ACC112 (cell line): ENCODE results near the gene FBXL13.

ENCODE experiments used
- H2AFZ ChIP-seq: fragments of 200-600 bp; sonication (generic); one replicate; pipeline ENCODE4 v1.6.0; 2017; ENCODE audit warnings: antibody characterized with exemption, low read length; ENCODE audit not compliant: unreplicated experiment
- H3K27ac ChIP-seq: fragments of 200-600 bp; sonication (generic); 2 replicates; pipeline ENCODE4 v1.5.1; 2014; ENCODE audit warnings: low read depth, mild to moderate bottlenecking, antibody characterized with exemption, low read length, moderate library complexity
- H3K27me3 ChIP-seq: fragments of 200-600 bp; sonication (generic); 2 replicates; pipeline ENCODE4 v1.6.1; 2014; ENCODE audit warnings: mild to moderate bottlenecking, antibody characterized with exemption, low read length, moderate library complexity, mixed read lengths; ENCODE audit not compliant: insufficient read depth
- H3K36me3 ChIP-seq: fragments of 200-600 bp; sonication (generic); 2 replicates; pipeline ENCODE4 v1.6.1; 2016; ENCODE audit warnings: mild to moderate bottlenecking, antibody characterized with exemption, low read length, moderate library complexity, mixed read lengths; ENCODE audit not compliant: insufficient read depth
- H3K4me1 ChIP-seq: fragments of 200-600 bp; sonication (generic); one replicate; pipeline ENCODE4 v1.6.1; 2016; ENCODE audit warnings: low read length, mixed read lengths; ENCODE audit not compliant: insufficient read depth, unreplicated experiment, control insufficient read depth
- H3K4me3 ChIP-seq: fragments of 200-600 bp; sonication (generic); 2 replicates; pipeline ENCODE4 v1.5.1; 2014; ENCODE audit warnings: mild to moderate bottlenecking, low read depth, low read length
- H3K79me2 ChIP-seq: fragments of 200-600 bp; sonication (generic); one replicate; pipeline ENCODE4 v1.6.0; 2016; ENCODE audit warnings: low read length; ENCODE audit not compliant: control insufficient read depth, unreplicated experiment, insufficient read depth

Gene FBXL13

DNA sequence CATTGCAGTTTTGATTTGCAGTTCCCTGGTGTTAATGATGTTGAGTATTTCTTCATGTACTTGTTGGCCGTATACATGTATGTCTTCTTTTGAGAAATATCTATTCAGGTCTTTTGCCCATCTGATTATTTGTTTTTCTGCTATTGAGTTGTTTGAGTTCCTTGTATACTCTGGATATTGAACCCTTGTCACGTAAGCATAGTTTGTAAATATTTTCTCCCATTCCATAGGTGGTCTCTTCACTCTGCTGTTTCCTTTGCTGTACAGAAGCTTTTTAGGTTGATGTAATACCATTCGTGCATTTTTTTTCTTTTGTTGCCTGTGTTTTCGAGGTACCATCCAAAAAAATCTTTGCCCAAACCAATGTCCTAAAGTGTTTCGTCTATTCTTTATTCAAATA, 205.4 kb downstream of the FBXL13 start:
- Histone ChIP-seq H3K4me3 (no peak overlapping the region), H3K4me1 (peaks cover 28% of the 10 kb centered on the region), H3K27ac (no peak overlapping the region), H3K79me2 (no peaks in the 10 kb centered on the region), H2AFZ (no peak overlapping the region), H3K27me3 (no peaks in the 10 kb centered on the region), H3K36me3 (no peaks in the 10 kb centered on the region)

DNA sequence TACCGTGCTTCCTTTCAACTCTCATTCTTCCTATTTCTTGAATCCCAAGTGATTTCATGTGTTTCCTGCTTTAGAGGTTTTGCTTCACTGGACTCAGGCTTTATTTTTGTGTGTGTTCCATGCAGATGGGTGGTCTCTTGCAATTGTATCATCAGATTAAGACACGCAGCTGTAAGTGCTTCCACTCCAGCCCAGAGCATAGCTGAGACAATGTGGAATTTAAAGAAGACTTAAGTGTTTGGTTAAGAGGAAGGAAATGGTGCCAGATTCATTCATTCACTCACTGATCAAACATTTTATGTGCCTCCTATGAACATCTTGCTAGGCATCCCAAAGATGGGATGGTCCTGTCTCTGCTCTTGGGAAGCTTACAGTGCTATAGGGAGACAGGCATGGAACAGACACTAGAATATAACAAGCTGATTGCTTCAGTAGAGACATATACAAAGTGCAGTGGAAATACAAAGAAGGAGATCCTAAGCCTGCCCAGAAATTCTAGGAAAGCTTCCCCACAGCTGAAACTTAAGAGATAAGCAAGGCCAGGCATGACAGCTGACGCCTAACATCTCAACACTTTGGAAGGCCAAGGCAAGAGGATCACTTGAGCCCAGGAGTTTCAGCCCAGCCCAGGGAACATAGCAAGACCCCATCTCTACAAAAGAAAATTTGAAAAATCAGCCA, 207.9 kb downstream of the FBXL13 start:
- Histone ChIP-seq H3K27me3 (no peaks in the 10 kb centered on the region), H3K4me1 (peaks cover 3% of the 10 kb centered on the region), H2AFZ (no peak overlapping the region), H3K79me2 (no peaks in the 10 kb centered on the region), H3K27ac (no peak overlapping the region), H3K4me3 (no peak overlapping the region), H3K36me3 (no peaks in the 10 kb centered on the region)

DNA sequence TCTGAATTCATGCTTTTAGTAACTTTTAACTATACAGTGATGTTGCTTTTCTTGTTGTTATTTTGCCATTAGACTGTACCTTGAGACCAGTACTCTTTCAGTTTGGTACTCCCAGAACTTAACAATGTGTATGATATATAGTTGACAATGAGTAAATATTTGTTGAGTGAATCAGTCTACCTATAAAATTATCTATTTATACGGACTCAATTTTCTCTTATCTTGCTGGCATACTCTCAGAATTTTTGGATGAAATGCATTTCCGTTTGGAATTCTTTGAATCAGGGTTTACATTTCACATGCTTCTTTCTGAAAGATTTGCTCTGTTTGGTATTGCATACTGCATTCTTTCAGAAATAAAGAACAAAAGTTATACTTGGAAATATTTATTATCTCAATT, 209.6 kb downstream of the FBXL13 start:
- H3K27me3 ChIP-seq = no peaks in the 10 kb centered on the region
- H3K27ac ChIP-seq = no peak overlapping the region

DNA sequence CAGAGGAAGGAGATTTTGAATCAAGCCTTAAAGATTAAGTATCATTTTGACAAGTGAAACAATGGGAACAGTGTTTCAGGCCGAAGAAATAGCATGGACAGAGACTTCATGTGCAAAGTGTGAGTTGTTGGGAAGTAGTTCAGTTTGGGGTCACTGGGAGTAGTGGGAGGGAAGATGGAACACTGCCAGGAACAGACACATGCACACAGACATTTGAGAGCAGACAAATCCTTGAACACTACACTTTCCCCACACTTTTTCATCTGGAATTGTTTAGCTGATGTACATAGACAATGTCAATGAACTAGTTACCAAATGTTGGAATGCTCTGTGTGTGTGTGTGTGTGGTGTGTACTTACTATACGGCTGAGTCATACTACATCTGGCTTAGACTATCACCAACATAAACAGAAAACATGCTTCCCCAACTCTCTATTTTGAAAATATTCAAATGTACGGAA, 214.2 kb downstream of the FBXL13 start:
- no peaks in the 10 kb centered on the region for H3K36me3 ChIP-seq
- H3K4me3 ChIP-seq = no peak overlapping the region
- no peak overlapping the region for H3K27ac ChIP-seq
- no peaks in the 10 kb centered on the region for H3K27me3 ChIP-seq
- H3K4me1 ChIP-seq = peaks cover 16% of the 10 kb centered on the region
- no peaks in the 10 kb centered on the region for H3K79me2 ChIP-seq
- no peak overlapping the region for H2AFZ ChIP-seq

More for the DNA sequence above, 209.6 kb downstream of the FBXL13 start:
- Histone ChIP-seq H3K4me3 (no peak overlapping the region), H3K36me3 (no peaks in the 10 kb centered on the region), H3K4me1 (peaks cover 7% of the 10 kb centered on the region), H2AFZ (no peak overlapping the region), H3K79me2 (no peaks in the 10 kb centered on the region)

DNA sequence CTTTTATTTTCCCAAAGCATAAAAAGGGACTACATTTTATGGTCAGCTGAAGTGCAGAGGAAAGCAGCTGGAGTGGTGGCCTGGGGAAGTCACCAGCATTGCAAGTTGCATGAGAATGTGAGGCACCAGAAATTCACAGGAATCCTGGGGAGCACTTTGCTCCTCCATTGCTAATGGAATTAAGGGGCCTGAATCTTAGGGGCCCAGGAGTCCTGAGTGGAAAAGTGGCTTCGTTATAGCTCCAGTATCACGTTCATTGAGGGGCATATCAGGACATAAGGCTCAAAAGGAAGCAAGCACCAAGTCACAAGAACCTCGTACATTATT, 214.8 kb downstream of the FBXL13 start:
- H3K79me2 ChIP-seq = no peaks in the 10 kb centered on the region
- H3K27ac ChIP-seq = no peak overlapping the region
- H3K27me3 ChIP-seq = no peaks in the 10 kb centered on the region
- H3K36me3 ChIP-seq = no peaks in the 10 kb centered on the region
- no peak overlapping the region for H2AFZ ChIP-seq
- no peak overlapping the region for H3K4me3 ChIP-seq
- H3K4me1 ChIP-seq = peaks cover 16% of the 10 kb centered on the region

DNA sequence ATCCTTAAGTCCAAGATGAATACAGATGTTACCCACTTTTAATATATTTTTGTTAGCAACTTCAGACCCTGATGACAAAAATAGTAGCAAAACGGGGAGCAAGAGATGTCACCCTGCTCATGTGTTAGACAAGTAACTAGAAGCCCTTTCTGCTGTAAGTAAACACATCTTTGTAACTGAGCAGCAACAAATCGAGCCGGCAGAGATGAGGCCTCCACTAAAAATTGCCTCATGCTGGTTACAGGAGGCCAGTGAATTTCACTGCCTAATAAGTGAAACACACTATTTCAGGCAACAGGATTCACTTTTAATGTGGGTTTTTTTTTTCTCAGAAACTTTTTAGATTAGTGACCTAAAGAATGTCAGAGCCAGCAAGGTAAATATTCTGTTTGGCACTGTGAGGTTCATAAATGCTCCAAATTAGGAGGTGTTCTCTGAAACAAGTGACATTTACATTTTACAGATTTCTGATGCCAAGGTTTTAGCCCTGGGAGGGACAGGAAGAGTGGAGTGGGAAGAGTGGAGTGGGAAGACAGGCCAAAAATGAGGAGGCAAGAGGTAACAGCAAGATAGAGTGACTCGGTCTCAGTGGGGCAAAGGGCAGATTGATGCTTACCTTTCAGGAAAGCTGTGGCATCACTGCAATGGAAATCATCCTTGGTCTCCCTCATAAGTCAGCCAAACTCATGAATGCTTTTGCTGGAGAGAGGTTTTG, 215.4 kb downstream of the FBXL13 start:
- peaks cover 16% of the 10 kb centered on the region for H3K4me1 ChIP-seq
- no peaks in the 10 kb centered on the region for H3K36me3 ChIP-seq
- no peaks in the 10 kb centered on the region for H3K27me3 ChIP-seq
- no peak overlapping the region for H3K4me3 ChIP-seq
- no peaks in the 10 kb centered on the region for H3K79me2 ChIP-seq
- H2AFZ ChIP-seq = no peak overlapping the region
- no peak overlapping the region for H3K27ac ChIP-seq

DNA sequence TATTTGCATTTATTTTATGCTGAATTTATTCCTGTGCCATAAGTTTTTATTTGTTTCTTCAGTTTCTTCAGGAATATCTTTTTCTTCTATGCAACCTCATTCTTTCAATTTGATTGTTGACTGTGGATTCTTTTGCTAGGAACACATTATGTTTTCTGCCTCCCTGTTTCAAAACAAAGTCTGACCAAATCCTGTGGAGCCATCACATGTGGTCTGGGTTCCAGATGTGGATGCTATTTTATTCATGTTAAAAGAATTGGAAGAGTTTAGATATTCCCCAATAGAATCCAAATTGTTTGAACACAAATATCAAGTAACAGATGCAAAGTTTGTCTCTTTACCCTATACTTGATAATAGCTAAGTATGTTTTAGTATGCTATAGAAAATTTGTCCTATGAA, 218.6 kb downstream of the FBXL13 start:
- H3K27ac ChIP-seq = no peak overlapping the region
- peaks cover 16% of the 10 kb centered on the region for H3K4me1 ChIP-seq
- H3K4me3 ChIP-seq = no peak overlapping the region
- no peaks in the 10 kb centered on the region for H3K79me2 ChIP-seq
- no peaks in the 10 kb centered on the region for H3K27me3 ChIP-seq
- no peak overlapping the region for H2AFZ ChIP-seq
- no peaks in the 10 kb centered on the region for H3K36me3 ChIP-seq

DNA sequence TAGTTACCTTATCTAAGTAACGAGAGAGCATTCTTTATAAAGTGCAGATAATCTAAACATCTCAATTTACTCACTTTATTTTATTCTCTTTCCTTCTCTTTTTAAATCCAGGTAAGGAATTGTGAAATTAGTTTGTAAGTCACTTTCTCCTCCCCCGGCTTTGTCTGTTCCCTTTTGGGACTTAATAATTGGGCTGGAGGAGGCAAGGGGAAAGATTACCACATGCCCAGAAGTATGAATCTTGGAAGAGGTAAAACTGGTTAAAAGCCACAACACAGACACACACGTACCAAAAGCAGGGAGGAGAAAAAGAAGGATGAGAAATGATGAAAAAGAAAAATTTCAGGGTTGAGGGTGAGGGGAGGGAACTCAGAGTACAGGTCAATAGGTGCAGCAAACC, 225.1 kb downstream of the FBXL13 start:
- H3K27ac ChIP-seq = no peak overlapping the region
- H3K79me2 ChIP-seq = no peaks in the 10 kb centered on the region
- H3K27me3 ChIP-seq = no peaks in the 10 kb centered on the region
- H3K4me3 ChIP-seq = no peak overlapping the region
- no peaks in the 10 kb centered on the region for H3K36me3 ChIP-seq
- H3K4me1 ChIP-seq = no peaks in the 10 kb centered on the region
- H2AFZ ChIP-seq = no peak overlapping the region

DNA sequence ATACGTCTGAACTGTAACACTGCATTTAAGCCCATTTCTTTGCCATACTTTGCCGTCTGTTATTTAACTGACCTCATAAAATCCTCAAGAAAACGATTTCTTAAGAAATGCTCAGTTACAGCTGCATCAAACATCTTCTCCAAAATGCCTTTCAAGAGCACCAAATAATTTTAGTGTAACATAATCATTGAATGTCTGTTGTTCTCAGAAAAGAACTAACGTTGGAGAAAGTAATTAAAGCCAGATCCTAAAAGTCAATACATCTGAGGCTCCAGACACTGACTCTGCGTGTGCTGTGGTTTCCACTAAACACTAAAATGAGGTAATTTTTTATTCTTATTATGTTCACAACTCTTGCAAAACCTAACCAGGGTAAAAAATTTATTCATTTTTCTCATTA, 225.5 kb downstream of the FBXL13 start:
- Histone ChIP-seq H3K79me2 (no peaks in the 10 kb centered on the region), H3K4me1 (no peaks in the 10 kb centered on the region), H3K36me3 (no peaks in the 10 kb centered on the region), H3K27me3 (no peaks in the 10 kb centered on the region), H3K27ac (no peak overlapping the region), H3K4me3 (no peak overlapping the region), H2AFZ (no peak overlapping the region)

DNA sequence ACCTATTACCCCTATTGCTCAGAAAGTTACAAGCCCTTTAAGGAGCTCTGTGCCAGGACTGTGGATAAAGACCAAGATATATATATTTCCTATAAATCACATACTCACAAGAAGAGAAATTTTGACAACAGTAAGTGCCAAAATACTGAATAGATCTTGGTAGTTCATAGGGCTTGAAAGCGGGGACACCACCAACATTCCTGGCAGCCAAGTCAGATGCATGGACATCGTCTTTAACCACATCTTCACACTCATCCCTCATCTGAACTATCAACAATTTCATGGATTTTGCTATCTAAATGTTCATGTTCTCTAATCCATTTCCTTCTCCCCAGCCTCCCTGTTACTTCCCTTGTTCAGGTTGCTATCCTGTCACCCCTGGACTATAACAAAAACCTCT, 229.2 kb downstream of the FBXL13 start:
- H3K36me3 ChIP-seq = no peaks in the 10 kb centered on the region
- no peak overlapping the region for H2AFZ ChIP-seq
- no peaks in the 10 kb centered on the region for H3K27me3 ChIP-seq
- no peaks in the 10 kb centered on the region for H3K79me2 ChIP-seq
- no peaks in the 10 kb centered on the region for H3K4me1 ChIP-seq
- no peak overlapping the region for H3K4me3 ChIP-seq
- no peak overlapping the region for H3K27ac ChIP-seq

DNA sequence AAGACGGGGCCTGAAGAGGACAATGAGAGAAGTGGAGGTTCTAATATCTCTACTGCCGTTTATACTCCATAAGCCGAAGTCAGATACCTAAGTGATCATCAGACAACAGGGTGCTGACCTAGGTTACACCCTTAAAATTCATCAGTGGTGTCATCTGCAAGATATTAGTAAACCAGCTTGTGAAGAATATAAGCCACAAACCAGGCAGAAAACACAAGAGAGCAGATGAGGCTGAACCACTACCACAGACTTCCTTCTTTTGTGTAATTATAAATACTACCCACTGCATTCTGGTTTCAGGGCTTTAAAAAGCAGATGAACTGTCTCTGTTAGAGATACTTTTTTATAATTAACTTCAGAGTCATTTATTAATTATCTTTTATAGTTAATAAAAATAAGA, 230.7 kb downstream of the FBXL13 start:
- no peaks in the 10 kb centered on the region for H3K36me3 ChIP-seq
- H2AFZ ChIP-seq = no peak overlapping the region
- H3K4me1 ChIP-seq = no peaks in the 10 kb centered on the region
- H3K27ac ChIP-seq = no peak overlapping the region
- H3K27me3 ChIP-seq = no peaks in the 10 kb centered on the region
- no peak overlapping the region for H3K4me3 ChIP-seq
- no peaks in the 10 kb centered on the region for H3K79me2 ChIP-seq
